GM18517 (cell line): ENCODE measurements around the gene MYH6.
"Not testable (repeated sequence)": the region's sequence is repeated elsewhere in the genome, so short reads cannot be mapped to it uniquely, and the experiment has no call there.

Experiments used
- ATAC-seq: cut with Tn5 transposase; IDR thresholded peaks from one replicate; pipeline ENCODE4 v1.9.1; 2021; ENCODE audit warnings: mild to moderate bottlenecking, moderate library complexity; ENCODE audit not compliant: unreplicated experiment

The MYH6 gene

DNA sequence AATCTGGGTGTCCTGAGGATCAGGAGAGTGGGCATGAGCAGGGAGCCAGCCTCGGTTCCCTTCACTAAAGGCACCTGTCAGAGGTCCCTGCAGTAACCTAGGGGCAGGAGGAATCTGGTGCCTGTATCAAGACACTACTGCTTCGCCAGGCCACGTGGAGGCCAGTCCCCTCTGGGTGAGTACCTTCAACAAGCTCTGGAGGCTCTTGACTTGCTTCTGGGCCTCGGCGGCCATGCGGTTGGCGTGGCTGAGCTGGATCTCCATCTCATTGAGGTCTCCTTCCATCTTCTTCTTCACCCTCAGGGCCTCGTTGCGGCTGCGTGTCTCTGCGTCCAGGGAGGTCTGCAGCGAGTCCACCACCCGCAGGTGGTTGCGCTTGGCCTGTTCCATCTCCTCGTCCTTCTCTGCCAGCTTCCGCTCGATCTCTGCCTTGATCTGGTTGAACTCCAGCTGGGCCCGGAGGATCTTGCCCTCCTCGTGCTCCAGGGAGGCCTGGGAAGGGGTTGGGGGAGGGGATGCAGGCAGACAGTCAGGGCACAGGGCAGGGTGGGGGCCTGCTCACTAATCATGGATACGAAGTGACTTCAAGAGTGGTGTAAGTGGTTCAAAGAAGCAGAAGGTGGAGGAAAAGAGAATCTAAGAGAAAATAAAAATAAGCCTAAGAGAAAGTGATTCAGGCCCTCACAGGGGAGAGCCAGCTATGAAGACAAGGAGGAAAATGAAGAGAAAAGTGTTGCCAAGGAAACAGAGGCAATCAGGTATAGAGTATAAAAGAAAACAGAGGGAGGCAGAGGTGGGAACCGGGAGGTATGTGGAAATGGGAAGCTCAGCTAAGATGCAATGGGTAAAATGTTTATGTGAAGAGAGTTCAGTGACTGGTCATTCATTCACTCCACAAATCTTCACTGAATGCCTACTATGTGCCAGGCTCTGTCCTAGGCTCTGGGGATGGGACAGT lies 8.0 kb upstream of the MYH6 start:
- no peak for ATAC-seq

DNA sequence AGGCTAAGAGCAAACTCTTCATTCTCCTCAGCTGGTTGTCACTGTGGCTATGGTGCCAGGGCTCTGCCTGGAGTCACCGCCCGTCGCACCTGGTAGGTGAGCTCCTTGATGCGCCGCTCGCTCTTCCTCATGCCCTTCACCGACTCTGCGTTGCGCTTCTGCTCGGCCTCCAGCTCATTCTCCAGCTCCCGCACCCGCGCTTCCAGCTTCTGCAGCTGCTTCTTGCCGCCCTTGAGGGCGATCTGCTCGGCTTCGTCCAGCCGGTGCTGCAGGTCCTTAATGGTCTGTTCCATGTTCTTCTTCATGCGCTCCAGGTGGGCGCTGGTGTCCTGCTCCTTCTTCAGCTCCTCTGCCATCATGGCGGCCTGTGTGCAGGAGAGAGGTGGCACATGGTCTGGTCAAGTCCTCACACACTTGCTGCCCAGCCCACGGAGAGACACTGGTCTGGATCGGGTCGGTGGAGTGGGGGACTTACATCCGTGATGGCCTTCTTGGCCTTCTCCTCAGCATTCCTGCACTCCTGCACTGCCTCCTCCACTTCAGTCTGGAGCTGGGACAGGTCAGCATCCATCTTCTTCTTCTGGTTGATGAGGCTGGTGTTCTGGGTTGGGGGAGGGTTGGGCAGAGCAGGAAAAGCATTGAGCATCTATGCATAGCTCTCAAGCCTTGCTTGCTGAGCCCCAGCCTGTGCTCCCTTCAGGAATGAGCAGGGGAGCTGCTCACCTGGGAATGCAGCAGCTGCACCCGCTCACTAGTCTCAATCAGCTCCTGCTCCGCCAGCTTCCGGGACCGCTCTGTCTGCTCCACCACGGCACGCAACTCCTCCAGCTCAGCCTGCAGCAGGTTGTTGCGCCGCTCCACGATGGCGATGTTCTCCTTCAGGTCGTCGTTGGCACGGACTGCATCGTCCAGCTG lies 7.1 kb upstream of the MYH6 start:
- no peak for ATAC-seq

DNA sequence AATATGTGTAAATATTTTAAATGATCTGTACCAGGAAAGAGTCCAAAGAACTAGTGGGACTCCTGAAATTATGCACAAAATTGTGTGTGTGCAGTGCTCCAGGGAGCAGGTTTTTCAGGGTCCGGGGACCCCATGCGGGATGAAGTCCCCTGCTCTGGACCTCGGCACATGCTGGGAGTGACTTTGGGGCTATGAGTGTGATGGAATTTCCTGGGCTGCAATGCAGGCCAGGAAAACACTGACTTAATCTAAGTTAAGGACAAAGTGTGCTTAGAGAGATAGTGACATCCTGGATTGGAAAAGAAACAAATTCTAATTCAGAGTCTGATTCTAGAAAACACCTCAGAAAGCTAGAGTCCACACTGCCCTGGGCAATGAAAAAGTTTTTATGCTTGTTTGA lies 6.2 kb upstream of the MYH6 start:
- ATAC-seq = no peak

DNA sequence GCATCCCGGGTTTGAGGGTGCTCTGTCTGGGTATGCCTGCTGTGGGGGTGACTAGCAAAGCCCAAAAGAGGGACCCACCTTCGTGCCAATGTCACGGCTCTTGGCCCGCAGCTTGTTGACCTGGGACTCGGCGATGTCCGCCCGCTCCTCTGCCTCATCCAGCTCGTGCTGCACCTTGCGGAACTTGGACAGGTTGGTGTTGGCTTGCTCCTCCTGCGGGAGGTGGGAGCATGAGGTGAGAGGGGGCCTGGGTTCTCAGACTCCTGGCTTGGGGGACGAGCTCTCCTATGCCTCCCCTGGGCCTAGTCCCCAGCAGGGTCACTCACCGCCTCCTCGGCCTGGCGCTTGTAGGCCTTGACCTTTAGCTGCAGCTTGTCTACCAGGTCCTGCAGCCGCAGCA lies 5.6 kb upstream of the MYH6 start:
- ATAC-seq = no peak

DNA sequence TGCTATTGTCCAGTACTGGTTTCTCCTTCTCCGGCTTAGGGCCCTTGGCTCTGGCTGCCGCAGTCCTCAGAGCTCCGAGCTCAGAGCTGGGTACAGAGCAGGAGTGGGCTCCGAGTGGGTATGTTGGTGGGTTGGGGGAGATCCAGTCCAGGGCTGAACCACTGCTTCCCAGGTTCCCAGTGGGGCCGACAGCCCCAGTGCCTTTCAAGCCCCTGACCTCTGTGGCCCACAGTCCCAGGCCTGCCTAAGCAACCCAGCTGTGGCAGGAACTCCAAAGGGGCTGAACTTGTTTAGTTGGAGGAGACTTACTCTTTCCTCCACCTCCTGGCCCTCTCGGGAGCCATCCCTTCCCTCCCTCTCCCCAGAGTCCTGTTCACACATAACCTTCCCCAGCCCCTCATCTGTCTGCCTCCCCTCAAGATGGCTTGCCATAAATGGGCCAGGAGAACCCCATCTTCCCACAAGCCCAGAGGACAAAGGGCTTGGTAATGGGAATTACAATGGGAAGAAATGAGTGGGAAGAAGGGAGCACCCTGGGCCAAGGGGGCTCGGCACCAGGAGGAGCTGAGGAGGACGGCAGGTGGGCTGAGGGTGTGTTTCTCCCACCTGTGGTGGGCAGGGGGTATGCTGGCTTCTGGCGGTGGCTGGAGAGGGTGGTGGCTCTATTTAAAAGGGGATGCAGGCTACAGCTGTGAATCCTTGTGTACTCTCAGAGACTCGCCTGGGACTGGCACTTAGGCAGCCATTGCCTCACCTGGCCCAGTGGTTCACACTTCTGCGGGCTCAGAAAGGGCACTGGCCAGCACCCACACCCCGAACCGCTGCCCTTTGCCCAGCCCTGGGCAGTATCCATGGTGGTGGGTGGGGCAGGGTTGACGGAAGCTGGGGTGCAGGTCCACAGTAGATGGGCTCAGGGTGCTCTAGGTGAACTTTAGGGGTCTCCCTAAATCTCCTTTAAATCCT lies 3.8 kb upstream of the MYH6 start:
- ATAC-seq = no peak

DNA sequence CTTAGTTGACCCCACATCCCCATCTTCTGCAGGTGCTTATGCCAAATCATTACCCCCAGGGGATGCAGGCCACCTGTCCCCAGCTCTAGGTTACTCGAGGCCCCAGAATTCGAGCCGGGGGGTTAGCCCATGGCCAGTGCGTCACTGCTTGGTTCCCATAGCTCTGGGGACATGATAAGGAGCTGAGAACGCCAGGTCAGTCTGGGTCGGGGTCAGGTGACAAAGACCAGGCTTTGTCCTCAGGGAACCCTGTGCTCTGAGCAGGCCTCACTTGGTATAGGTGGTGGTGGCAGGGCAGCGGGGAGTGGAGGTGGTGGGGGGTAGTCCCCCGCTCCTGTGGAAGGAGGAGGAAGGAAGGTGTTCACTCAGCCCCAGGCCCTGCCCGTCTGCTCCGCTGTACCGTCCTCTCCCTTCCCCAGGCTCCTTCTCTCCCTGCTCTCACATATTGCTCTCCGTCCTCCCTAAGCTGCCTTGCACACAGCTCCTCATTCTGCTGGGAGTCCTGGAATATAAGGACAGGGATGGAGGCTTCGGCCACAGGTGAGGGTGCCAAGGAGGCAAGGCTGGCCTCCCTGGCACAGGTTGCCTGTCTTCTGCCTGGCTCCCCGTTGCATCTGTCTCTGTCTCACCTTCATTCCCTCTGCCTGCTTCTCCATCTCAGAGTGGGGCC lies 2.0 kb upstream of the MYH6 start:
- ATAC-seq = no peak

DNA sequence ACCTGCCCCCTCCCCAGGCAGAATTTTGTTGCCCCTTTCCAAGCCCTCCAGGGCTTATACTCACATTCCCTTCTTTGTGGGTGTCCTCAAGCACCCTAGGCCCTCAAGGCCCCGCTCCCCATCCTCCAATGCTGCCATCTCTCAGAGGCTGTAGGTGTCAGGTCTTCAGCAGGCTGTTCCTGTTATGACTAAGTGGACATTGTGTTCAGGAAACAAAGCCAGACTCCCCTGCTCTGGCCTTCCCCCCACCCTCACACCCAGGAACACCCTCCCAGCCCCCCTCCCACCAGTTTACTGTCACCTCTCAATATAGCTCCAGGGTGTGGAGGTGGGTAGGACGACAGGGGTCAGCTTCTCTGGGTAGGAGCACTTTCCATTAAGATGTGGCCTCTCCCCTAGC lies 1.4 kb upstream of the MYH6 start:
- no peak for ATAC-seq

DNA sequence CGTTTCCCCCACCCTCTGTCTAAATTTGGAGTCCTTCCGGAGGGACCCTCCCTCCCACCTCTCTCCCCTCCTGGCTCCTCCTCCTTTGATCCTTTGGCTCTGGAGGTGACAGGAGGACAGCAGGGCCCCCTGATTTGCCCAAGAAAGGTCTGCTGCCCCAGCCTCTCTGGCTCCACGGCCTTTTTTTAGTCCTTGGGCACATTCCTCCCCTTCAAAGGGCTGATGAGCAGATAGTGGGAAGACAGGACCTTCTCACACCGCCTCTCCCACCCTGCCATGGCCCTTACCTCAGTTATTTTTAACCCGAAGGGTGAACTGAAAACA lies 196 bp upstream of the MYH6 start:
- ATAC-seq = no peak

DNA sequence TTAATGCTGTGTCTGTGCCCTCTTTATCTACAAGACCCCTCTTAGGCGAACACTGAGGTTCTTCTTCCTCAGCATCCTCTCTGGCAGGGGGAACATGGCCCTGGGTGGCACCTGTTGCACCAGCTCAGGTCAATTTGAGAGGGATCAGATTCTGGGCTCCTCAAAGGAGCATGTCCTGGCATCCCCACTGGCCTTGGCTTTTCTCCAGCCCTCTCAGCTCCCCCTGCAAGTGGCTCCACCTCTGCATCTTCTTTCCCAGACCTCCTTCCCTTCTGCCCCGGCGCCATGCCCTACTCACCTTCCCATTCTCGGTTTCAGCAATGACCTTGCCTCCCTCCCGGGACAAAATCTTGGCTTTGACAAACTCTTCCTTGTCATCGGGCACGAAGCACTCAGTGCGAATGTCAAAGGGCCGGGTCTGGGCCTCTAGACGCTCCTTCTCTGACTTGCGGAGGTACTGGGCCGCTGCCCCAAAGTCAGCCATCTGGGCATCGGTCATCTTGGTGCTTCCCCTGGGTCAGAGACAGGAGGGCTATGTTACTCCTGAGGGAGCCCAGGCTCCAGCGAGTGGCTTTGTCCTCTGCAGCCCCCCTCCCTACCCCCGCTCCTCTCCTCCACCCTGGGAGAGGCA lies 1.2 kb downstream of the MYH6 start:
- no peak for ATAC-seq

DNA sequence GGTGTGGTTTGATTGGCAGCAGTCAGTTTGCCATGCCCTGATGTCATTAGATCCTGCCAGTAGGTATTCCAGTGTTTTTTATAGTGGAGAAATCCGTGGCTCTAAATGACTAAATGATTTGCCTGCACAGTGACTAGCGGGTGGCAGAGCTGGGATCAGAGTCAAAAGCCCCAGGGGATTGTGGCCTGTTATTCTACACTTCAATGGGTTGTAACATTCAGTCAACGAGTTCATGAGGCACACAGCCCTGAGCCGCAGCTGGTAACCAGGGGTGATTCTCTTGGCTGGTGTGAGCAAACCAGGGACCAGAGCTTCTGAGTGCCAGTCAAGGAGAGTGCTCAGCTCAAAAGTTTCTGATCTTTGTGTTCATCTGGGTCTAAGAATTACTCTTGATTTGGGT lies 1.8 kb downstream of the MYH6 start:
- no peak for ATAC-seq

DNA sequence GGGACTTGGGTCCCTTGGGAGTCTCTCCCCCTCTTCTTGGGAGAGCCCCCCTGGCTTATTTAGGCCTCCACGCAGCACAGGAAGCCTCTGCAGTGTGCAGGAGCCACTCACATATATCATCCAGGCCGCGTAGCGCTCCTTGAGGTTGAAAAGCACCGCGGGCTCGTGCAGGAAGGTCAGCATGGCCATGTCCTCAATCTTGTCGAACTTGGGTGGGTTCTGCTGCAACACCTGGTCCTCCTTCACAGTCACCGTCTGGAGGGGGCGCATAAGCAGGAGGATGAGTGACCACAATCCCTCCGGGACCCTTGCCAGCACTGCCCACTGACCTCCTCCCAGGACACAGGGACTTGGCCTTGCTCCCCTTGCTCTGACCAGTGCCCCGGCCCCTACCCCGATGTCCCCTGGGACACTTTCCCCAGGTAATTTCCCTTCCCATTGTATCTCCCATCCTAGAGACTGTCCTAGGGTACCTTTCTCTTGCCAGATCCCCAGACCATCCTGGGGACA lies 2.5 kb downstream of the MYH6 start:
- no peak for ATAC-seq

DNA sequence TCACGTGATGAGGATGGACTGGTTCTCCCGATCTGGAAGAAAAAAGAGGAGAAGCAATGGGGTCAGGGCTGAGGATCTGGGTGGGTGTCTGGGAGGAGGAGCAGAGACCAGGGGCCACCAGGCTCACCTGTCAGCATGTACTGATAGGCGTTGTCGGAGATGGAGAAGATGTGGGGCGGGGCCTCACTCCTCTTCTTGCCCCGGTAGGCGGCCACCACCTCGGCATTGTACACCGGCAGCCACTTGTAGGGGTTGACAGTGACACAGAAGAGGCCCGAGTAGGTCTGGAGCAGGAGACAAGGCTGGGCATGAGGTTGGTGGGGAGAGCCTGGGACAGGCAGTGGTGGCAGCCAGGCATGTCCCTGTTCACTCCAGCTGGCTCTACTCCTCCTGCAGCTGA lies 3.0 kb downstream of the MYH6 start:
- ATAC-seq = no peak

DNA sequence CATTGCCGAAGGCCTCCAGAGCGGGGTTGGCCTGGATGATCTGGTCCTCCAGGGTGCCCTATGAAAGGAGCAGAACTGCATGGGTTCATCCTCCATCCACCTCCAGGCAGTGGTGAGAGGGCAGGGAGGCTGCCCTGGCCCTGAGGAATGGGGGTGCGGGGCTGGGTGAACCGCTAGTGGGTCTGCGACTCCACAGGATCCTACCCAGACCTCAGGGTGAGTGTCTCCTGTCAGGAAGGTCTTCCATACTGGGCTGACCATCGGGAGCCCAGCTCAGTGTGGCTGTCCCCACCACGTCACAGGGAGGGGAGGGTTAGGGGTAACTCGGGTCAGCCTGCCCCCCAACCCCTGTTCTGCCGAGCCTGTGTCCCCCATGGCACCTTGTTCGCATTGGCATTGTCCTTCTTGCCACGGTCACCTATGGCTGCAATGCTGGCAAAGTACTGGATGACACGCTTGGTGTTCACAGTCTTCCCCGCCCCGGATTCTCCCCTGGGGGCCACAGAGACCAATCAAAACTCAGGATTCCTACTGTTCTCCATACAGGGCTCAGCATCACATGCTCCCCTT lies 3.7 kb downstream of the MYH6 start:
- no peak for ATAC-seq

DNA sequence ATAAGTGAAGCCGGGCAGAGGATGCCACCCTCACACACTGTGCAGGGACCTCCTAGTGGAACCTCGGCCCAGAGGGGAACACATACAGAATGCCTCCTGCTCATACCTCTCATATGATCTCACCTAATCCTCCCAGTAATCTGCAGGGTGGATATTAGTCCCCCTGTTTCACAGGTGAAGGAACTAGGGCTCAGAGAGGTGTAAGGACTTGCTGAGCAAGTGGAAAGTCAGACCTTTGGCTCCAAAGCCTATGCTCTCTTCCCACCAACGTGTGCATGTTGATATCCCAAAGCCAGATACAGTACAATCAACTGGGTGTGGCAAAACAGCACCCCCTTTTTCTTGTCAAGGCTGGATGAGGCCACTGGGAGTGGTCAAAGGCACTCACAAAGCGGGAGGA lies 4.2 kb downstream of the MYH6 start:
- ATAC-seq = no peak

DNA sequence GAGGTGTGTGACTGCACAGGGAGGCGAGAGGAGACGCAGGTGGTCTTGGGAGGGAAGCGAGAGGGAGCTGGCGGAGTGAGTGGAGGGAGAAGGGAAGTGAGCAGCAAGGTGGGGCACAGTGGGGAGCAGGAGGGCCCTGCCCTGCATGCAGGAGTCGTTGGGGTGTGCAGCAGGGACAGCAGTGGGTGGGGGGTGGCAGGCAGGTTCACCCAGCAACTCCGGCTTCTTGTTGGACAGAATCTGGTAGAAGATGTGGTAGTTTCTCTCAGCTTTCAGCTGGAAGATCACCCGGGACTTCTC lies 5.0 kb downstream of the MYH6 start:
- ATAC-seq = no peak

DNA sequence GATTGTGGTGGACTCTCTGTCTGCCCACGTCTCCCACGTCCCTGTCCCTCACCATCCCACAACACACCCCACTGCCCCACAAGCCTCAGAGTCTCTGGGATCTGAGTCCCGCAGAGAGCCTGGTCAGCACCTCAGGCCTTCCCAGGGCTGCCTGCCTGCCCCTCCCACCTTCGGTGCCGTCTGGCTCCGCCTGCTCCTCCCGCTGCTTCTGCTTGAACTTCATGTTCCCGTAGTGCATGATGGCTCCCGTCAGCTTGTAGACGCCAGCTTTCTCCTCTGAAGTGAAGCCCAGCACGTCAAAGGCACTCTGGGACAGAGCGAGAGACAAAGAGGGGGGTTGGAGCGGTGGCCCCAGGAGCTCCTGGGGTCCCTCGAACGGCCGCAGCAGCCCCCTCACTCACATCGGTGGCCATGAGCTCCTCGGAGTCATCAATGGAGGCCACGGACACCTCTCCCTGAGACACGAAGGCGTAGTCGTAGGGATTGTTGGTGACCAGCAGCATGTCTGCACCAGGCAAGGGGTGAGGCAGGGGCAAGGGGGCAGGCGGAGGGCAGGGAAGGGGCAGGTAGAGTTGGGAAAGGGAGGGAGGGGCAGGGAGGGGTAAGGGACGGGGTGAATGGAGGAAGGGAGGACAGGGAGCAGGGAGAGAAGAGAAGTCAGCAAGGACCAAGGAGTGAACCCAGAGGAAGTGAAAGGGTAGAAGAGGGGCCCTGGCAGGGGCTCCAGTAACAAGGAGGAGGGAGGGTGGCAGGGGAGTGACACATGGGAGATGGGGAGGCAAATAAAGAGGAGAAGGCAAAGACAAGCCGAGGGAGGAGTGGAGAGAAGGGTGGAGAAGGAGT lies 5.6 kb downstream of the MYH6 start:
- ATAC-seq = no peak

DNA sequence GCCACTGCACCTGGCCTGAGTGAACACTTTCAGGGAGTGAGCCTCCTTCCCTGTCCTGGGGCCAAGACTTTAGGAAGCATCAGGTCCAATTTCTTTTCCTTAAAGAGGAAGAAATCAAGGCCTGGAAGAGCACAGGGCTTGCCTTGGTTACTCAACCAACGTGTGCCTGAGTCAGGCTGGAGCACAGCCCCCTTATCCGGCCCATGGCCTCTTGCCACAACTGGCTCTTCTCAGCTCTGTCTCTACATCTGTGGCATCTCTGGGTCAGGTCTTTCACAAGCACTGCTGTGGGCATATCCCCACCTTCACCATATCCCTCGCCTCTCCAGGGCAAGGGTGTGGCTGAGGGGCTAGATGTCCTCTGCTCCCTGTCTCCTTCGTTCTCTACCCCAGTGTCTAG lies 6.8 kb downstream of the MYH6 start:
- ATAC-seq = no peak

DNA sequence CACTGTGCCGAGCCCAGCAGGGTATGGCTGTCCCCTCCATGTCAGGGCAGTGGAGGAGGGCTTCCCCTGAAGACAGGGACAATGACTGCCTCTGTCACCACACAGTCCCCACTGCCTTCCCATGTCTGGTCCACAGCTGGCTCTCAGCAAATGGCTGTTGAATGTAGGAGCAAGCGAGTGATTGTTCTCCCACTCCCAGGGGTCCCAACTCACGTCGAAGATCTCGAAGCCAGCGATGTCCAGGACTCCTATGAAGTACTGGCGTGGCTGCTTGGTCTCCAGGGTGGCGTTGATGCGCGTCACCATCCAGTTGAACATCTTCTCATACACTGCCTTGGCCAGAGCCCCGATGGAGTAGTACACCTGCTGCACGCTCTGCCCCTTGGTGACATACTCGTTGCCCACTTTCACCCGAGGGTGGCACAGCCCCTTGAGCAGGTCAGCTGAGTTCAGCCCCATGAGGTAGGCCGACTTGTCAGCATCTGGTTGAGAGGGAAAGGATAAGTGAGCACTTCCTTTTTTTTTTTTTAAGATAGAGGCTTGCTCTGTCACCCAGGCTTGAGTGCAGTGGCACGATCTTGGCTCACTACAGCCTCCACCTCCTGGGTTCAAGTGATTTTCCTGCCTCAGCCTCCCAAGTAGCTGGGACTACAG lies 7.5 kb downstream of the MYH6 start:
- not testable (repeated sequence) for ATAC-seq
